Panc1 (cell line): Measurements from ENCODE around the gene JPH4. TPM values are rescaled to one million over a fixed set of nuclear protein-coding genes. Genes with fewer than 3 reads are reported as not detected.

Source experiments
- ATAC-seq: fragments of 200-7000 bp; cut with Tn5 transposase; 2 replicates; pipeline ENCODE4 v1.9.1; 2020; ENCODE audit warnings: mild to moderate bottlenecking, moderate library complexity
- BruUV-seq: library from RNA; stranded (reverse); fragments of 400-500 nt; replicated peaks from 2 replicates; lab custom pipeline; 2021; lab: Mats Ljungman, UMichigan
- CTCF ChIA-PET: fragments of 300-600 bp; sonication (Branson Sonifier 250); formaldehyde crosslinking; loops from one replicate; lab custom pipeline; 2022; ENCODE audit warnings: antibody characterized with exemption; lab: Charles Lee
- POLR2A ChIA-PET: fragments of 300-600 bp; sonication (Branson Sonifier 250); formaldehyde crosslinking; loops from one replicate; lab custom pipeline; 2022; ENCODE audit warnings: antibody characterized with exemption; lab: Charles Lee
- DNase-seq: peaks from one replicate; pipeline ENCODE4 v3.0.0-alpha.2; 2010; ENCODE audit warnings: low read depth, low spot score
- H3K27ac ChIP-seq: 2 replicates; pipeline ENCODE4 v1.5.1; 2011; ENCODE audit warnings: mild to moderate bottlenecking, low read length, inconsistent platforms
- H3K27me3 ChIP-seq: fragments of 200-500 bp; sonication (Bioruptor generic); 2 replicates; pipeline ENCODE4 v1.6.0; 2014; ENCODE audit warnings: low read length, inconsistent platforms; ENCODE audit not compliant: control insufficient read depth, insufficient read depth
- H3K36me3 ChIP-seq: fragments of 200-500 bp; sonication (Bioruptor generic); 2 replicates; pipeline ENCODE4 v1.5.1; 2014; ENCODE audit warnings: inconsistent platforms, mild to moderate bottlenecking, low read length, moderate library complexity; ENCODE audit not compliant: control insufficient read depth, insufficient read depth
- H3K4me1 ChIP-seq: 2 replicates; pipeline ENCODE4 v1.5.1; 2011; ENCODE audit warnings: inconsistent platforms, mild to moderate bottlenecking, low read length, moderate library complexity; ENCODE audit not compliant: control insufficient read depth, insufficient read depth
- H3K4me3 ChIP-seq, 2 experiments: 2 replicates each; pipeline ENCODE4 v1.5.1; 2011 to 2012; ENCODE audit warnings: low read depth in 2 of 2, low read length in 2 of 2, mild to moderate bottlenecking in 2 of 2, inconsistent platforms in 1 of 2, moderate library complexity in 1 of 2
- H3K9me3 ChIP-seq: fragments of 200-500 bp; sonication (Bioruptor generic); 2 replicates; pipeline ENCODE4 v1.5.1; 2014; ENCODE audit warnings: low read depth, mild to moderate bottlenecking, inconsistent platforms, low read length, moderate library complexity; ENCODE audit not compliant: control insufficient read depth, insufficient read depth
- POLR2AphosphoS5 ChIP-seq: IDR thresholded peaks from 2 replicates; pipeline ENCODE4 v1.6.1; 2012; ENCODE audit warnings: mild to moderate bottlenecking, low read depth, low read length, moderate library complexity
- SIN3A ChIP-seq: IDR thresholded peaks from 2 replicates; pipeline ENCODE4 v1.6.1; 2012; ENCODE audit warnings: low read depth, mild to moderate bottlenecking, low read length, moderate library complexity, borderline replicate concordance; ENCODE audit not compliant: insufficient read depth
- TCF7L2 ChIP-seq: IDR thresholded peaks from 2 replicates; pipeline ENCODE4 v1.6.1; 2011; ENCODE audit warnings: mild to moderate bottlenecking, low read depth, low read length, inconsistent platforms
- in situ Hi-C: cut with HindIII; loops from 2 replicates; pipeline ENCODE4 v1.10.0; 2016; ENCODE audit warnings: low sequenced_read_pairs, low pct_unique_long_range_greater_than_20kb
- intact Hi-C: fragments of 100-400 bp; cut with micrococcal nuclease; formaldehyde crosslinking; loops from one replicate; pipeline ENCODE4 v1.10.0; 2022; ENCODE audit not compliant: unreplicated experiment
- total RNA-seq: library from RNA; stranded (reverse); gene quantifications from one replicate; pipeline ENCODE4 v1.2.1, GENCODE V29; 2021; ENCODE audit not compliant: unreplicated experiment
- TF ChIP-seq, protein P1 (sequence below), 2 experiments: IDR thresholded peaks; 2 replicates each; pipeline ENCODE4 v1.6.1; 2011 to 2012; ENCODE audit warnings: low read depth in 2 of 2, control low read depth in 1 of 2, low read length in 1 of 2, mild to moderate bottlenecking in 1 of 2, moderate library complexity in 1 of 2; ENCODE audit not compliant: insufficient read depth in 1 of 2
- TF ChIP-seq, protein P2 (sequence below): fragments of 450-650 bp; IDR thresholded peaks from 2 replicates; pipeline ENCODE4 v1.5.1; 2017; ENCODE audit warnings: mild to moderate bottlenecking

The JPH4 gene
- total RNA-seq, 1 experiment from 2014 or later: 0.05 TPM

DNA sequence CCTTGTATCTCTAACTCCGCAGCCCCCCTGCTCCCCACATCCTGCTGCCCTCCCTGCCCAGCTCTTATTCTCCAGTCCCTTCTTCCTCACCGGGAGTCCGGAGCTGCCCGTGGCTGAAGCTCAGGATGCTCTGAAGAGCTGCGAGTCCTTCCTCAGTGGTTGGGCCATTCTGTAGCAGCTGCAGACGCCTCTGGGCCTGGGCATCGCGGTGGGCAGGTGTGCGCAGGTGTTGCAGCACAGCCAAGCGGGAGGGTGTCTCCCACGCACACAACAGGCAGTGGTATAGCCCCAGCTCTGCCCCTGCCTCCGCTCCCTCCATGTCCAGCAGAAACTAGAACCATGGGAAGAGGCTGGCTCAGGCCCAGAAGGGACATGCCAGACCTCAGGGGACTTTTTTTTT is 47.2 kb downstream of the JPH4 start:
- CTCF ChIA-PET: no interaction called here
- no TSS peak for BruUV-seq

DNA sequence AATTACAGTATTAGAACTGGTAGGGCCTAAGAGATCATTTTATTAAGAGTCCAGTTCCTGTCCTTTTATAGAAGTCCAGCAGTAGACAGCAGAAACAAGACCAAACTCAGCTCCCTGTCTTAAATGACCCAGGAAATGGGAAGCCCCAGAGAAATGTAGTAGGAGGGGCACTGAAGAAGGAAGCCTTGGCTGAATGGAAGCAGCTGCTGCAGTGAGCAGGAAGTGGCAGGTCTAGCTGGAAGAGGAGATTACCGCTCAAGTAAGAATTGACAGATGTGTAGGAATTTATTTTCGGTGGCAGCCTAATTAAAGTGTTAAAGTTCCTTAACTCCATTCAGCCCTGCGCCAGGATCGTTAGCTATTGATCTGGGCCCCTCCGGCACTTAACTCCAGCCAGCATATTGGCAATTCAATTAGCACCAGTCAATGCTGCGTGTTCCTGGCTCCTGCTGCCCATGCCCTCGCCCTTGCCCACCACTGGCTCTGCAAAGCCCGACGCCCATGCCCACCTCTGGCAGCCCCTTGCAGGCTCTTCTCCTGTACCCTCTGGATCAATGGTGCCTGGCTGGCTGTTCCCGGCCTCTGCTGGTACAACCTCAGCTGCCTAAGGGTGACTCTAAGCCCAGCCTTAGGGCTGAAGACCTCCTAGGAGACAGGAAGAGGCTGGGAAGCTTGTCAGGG is 48.1 kb downstream of the JPH4 start:
- no peaks in the 10 kb centered on the region for H3K27me3 ChIP-seq
- DNase-seq (no peak), ATAC-seq (no peak)
- no peaks in the 10 kb centered on the region for H3K36me3 ChIP-seq
- H3K4me3 ChIP-seq: no peak overlapping the region
- in situ Hi-C loops (no loop called here), intact Hi-C loops (no loop called here)
- no peaks in the 10 kb centered on the region for H3K9me3 ChIP-seq
- ChIA-PET CTCF (no interaction called here), POLR2A (no interaction called here)
- H3K4me1 ChIP-seq: no peaks in the 10 kb centered on the region
- TF ChIP-seq, protein P1, sequence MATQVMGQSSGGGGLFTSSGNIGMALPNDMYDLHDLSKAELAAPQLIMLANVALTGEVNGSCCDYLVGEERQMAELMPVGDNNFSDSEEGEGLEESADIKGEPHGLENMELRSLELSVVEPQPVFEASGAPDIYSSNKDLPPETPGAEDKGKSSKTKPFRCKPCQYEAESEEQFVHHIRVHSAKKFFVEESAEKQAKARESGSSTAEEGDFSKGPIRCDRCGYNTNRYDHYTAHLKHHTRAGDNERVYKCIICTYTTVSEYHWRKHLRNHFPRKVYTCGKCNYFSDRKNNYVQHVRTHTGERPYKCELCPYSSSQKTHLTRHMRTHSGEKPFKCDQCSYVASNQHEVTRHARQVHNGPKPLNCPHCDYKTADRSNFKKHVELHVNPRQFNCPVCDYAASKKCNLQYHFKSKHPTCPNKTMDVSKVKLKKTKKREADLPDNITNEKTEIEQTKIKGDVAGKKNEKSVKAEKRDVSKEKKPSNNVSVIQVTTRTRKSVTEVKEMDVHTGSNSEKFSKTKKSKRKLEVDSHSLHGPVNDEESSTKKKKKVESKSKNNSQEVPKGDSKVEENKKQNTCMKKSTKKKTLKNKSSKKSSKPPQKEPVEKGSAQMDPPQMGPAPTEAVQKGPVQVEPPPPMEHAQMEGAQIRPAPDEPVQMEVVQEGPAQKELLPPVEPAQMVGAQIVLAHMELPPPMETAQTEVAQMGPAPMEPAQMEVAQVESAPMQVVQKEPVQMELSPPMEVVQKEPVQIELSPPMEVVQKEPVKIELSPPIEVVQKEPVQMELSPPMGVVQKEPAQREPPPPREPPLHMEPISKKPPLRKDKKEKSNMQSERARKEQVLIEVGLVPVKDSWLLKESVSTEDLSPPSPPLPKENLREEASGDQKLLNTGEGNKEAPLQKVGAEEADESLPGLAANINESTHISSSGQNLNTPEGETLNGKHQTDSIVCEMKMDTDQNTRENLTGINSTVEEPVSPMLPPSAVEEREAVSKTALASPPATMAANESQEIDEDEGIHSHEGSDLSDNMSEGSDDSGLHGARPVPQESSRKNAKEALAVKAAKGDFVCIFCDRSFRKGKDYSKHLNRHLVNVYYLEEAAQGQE (IDR thresholded peaks at IDR 0.05; ENCODE audit: insufficient read depth in 1 of 2, low read depth in 2 of 2, low read length in 1 of 2): no peak
- TF ChIP-seq TCF7L2 (no peak), POLR2AphosphoS5 (no peak), SIN3A (no peak)
- TF ChIP-seq, protein P2, sequence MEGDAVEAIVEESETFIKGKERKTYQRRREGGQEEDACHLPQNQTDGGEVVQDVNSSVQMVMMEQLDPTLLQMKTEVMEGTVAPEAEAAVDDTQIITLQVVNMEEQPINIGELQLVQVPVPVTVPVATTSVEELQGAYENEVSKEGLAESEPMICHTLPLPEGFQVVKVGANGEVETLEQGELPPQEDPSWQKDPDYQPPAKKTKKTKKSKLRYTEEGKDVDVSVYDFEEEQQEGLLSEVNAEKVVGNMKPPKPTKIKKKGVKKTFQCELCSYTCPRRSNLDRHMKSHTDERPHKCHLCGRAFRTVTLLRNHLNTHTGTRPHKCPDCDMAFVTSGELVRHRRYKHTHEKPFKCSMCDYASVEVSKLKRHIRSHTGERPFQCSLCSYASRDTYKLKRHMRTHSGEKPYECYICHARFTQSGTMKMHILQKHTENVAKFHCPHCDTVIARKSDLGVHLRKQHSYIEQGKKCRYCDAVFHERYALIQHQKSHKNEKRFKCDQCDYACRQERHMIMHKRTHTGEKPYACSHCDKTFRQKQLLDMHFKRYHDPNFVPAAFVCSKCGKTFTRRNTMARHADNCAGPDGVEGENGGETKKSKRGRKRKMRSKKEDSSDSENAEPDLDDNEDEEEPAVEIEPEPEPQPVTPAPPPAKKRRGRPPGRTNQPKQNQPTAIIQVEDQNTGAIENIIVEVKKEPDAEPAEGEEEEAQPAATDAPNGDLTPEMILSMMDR: no peak
- H3K27ac ChIP-seq: no peak overlapping the region
- no TSS peak for BruUV-seq

More for the DNA sequence above, 47.2 kb downstream of the JPH4 start:
- H3K4me1 ChIP-seq: no peaks in the 10 kb centered on the region
- no peak overlapping the region for H3K4me3 ChIP-seq
- TF ChIP-seq POLR2AphosphoS5: no peak
- POLR2A ChIA-PET: no interaction called here
- H3K9me3 ChIP-seq: no peaks in the 10 kb centered on the region
- DNase-seq (no peak), ATAC-seq (no peak)
- H3K27me3 ChIP-seq: no peaks in the 10 kb centered on the region
- no peak overlapping the region for H3K27ac ChIP-seq
- in situ Hi-C loops (no loop called here), intact Hi-C loops (no loop called here)
- no peaks in the 10 kb centered on the region for H3K36me3 ChIP-seq

DNA sequence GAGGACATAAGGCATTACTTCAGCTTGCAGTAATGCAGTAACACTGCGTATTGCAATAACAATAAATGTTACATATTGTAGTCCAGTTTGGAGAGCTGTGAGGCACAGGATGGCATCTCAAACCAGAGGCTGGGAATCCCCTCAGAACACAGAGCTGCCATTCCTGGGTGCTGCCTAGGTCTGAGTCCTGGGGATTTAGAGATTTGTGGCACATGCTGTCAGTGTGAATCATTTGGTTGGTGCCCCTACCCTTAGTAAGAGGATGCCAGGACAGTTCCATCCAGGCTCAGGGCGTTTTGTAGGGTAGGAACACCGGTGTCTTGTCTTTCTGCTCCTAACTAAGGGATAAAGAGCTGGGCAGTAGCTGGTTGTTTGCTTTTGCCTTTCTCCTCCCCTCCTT is 49.6 kb downstream of the JPH4 start:
- Histone ChIP-seq H3K9me3 (no peaks in the 10 kb centered on the region), H3K4me3 (no peak overlapping the region), H3K36me3 (no peaks in the 10 kb centered on the region), H3K27me3 (no peaks in the 10 kb centered on the region), H3K4me1 (no peaks in the 10 kb centered on the region), H3K27ac (no peak overlapping the region)
- ChIA-PET CTCF (no interaction called here), POLR2A (interaction anchor here (0.9 kb wide), 1 partner anchor 26 kb away, joined by 3 read pairs; no protein-coding TSS in a partner anchor)
- BruUV-seq: no TSS peak
- intact Hi-C loops: no loop called here
- in situ Hi-C loops: no loop called here
- TF ChIP-seq SIN3A: no peak
- TF ChIP-seq, protein P2: no peak
- no peak for DNase-seq
- ATAC-seq: no peak
